ENCODE results near the gene STX5. TPM values are rescaled to one million over a fixed set of nuclear protein-coding genes. Genes with fewer than 3 reads are reported as not detected.
"Not testable (repeated sequence)": the region's sequence is repeated elsewhere in the genome, so short reads cannot be mapped to it uniquely, and the experiment has no call there.

STX5 gene
- total RNA-seq, 2 donors from 2014 or later, result 32.0 to 46.8 TPM

- TF ChIP-seq, protein P1, sequence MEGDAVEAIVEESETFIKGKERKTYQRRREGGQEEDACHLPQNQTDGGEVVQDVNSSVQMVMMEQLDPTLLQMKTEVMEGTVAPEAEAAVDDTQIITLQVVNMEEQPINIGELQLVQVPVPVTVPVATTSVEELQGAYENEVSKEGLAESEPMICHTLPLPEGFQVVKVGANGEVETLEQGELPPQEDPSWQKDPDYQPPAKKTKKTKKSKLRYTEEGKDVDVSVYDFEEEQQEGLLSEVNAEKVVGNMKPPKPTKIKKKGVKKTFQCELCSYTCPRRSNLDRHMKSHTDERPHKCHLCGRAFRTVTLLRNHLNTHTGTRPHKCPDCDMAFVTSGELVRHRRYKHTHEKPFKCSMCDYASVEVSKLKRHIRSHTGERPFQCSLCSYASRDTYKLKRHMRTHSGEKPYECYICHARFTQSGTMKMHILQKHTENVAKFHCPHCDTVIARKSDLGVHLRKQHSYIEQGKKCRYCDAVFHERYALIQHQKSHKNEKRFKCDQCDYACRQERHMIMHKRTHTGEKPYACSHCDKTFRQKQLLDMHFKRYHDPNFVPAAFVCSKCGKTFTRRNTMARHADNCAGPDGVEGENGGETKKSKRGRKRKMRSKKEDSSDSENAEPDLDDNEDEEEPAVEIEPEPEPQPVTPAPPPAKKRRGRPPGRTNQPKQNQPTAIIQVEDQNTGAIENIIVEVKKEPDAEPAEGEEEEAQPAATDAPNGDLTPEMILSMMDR (IDR thresholded peaks at IDR 0.05), result no peak
- DNase-seq (ENCODE audit: low spot score) (no peak), ATAC-seq (ENCODE audit: insufficient number of reproducible peaks, low FRiP score, low read depth) (no peak)
- H3K9me3 ChIP-seq, result no peaks in the 10 kb centered on the region
- no peaks in the 10 kb centered on the region for H3K36me3 ChIP-seq
- H3K4me1 ChIP-seq (ENCODE audit: control insufficient read depth in 1 of 2, low read depth in 2 of 2), result peaks cover 5 to 7% of the 10 kb centered on the region in 2 donors
- no peaks in the 10 kb centered on the region for H3K27me3 ChIP-seq (replicated peaks; ENCODE audit: insufficient read depth)
- H3K4me3 ChIP-seq, result no peak overlapping the region
- H3K27ac ChIP-seq, result no peak overlapping the region
Observed at GRCh38 chr11:62860835-62861563, 29.1 kb upstream of the STX5 start.

DNA sequence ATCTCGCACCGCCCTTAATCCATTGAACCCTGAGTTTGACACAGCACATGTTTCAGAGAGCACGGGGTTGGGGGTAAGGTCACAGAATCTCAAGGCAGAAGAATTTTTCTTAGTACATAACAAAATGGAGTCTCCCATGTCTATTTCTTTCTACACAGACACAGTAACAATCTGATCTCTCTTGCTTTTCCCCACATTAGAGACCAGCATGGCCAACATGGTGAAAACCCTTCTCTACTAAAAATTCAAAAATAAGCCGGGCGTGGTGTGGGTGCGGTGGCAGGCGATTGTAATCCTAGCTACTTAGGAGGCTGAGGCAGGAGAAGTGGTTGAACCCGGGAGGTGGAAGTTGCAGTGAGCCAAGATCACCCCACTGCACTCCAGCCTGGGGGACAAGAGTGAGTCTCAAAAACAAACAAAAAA is 27.4 kb upstream of the STX5 start:
- not testable (repeated sequence) for H3K27ac ChIP-seq; ATAC-seq (ENCODE audit: insufficient number of reproducible peaks, low FRiP score, low read depth); H3K27me3 ChIP-seq (replicated peaks; ENCODE audit: insufficient read depth); H3K4me3 ChIP-seq; DNase-seq (ENCODE audit: low spot score); H3K9me3 ChIP-seq; H3K36me3 ChIP-seq
- H3K4me1 ChIP-seq (ENCODE audit: control insufficient read depth in 1 of 2, low read depth in 2 of 2), result peaks cover 15 to 17% of the 10 kb centered on the region in 2 donors

- H3K27me3 ChIP-seq (replicated peaks; ENCODE audit: insufficient read depth), result no peaks in the 10 kb centered on the region
- ATAC-seq (ENCODE audit: insufficient number of reproducible peaks, low FRiP score, low read depth) (no peak), DNase-seq (ENCODE audit: low spot score) (no peak)
- H3K36me3 ChIP-seq, result peaks cover 10% of the 10 kb centered on the region
- H3K27ac ChIP-seq, result no peak overlapping the region
- H3K4me3 ChIP-seq, result no peak overlapping the region
- TF ChIP-seq, protein P1 (IDR thresholded peaks at IDR 0.05), result no peak
- H3K9me3 ChIP-seq, result no peaks in the 10 kb centered on the region
- H3K4me1 ChIP-seq (ENCODE audit: control insufficient read depth in 1 of 2, low read depth in 2 of 2), result peaks cover 19 to 26% of the 10 kb centered on the region in 2 donors
Observed at GRCh38 chr11:62858201-62858600, 26.4 kb upstream of the STX5 start.

- DNase-seq (ENCODE audit: low spot score) (no peak), ATAC-seq (ENCODE audit: insufficient number of reproducible peaks, low FRiP score, low read depth) (no peak)
- H3K27me3 ChIP-seq (replicated peaks; ENCODE audit: insufficient read depth), result no peaks in the 10 kb centered on the region
- H3K9me3 ChIP-seq, result no peaks in the 10 kb centered on the region
- TF ChIP-seq, protein P1 (IDR thresholded peaks at IDR 0.05), result no peak
- peaks cover 16% of the 10 kb centered on the region for H3K36me3 ChIP-seq
- peaks cover 19 to 26% of the 10 kb centered on the region in 2 donors for H3K4me1 ChIP-seq (ENCODE audit: control insufficient read depth in 1 of 2, low read depth in 2 of 2)
- H3K27ac ChIP-seq, result no peak overlapping the region
- H3K4me3 ChIP-seq, result no peak overlapping the region
Observed at GRCh38 chr11:62857541-62857982, 25.7 kb upstream of the STX5 start.

DNA sequence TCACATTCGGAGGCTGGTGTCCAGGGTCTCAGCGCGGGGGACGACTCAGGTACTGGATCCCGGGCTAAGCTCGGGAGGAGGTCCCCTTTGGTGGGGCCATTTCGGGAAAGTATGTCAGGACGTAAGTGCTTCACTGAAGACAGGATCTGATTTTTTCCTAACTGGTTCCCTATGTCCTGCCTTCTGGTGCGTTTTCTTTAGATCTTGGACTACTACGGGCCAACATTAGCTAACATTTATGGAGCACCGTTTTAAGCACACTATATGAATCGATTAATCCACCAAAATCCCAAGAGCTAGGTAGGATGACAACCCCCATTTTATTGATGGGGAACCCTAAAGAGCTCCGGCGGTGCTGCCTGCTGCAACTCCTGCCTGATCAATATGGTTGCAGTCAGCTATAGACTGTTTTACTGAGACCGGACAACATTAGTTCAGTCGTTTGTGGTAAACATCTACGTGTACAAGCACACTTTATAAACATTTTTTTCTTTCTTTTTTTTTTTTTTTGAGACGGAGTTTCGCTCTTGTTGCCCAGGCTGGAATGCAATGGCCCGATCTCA is 24.6 kb upstream of the STX5 start:
- DNase-seq (ENCODE audit: low spot score) (no peak), ATAC-seq (ENCODE audit: insufficient number of reproducible peaks, low FRiP score, low read depth) (no peak)
- H3K27ac ChIP-seq, result peak overlapping the region; percentile 49 to 71
- H3K4me1 ChIP-seq (ENCODE audit: control insufficient read depth in 1 of 2, low read depth in 2 of 2), result peaks cover 19 to 26% of the 10 kb centered on the region in 2 donors
- H3K9me3 ChIP-seq, result no peaks in the 10 kb centered on the region
- H3K4me3 ChIP-seq, result peak overlapping the region; percentile 97
- no peaks in the 10 kb centered on the region for H3K27me3 ChIP-seq (replicated peaks; ENCODE audit: insufficient read depth)
- TF ChIP-seq, protein P1 (IDR thresholded peaks at IDR 0.05), result no peak
- peaks cover 24% of the 10 kb centered on the region for H3K36me3 ChIP-seq

All from thoracic aorta (tissue), 2 donors.